A673 (cell line): ENCODE measurements around the gene ZNF316.

Source experiments
- CTCF ChIP-seq: fragments of 300-800, 200-600 bp; sonication (generic); conservative IDR thresholded peaks from 2 replicates; pipeline ENCODE4 v1.5.1; 2017; ENCODE audit warnings: low read depth, mild to moderate bottlenecking, antibody characterized with exemption, low read length, moderate library complexity, mixed read lengths
- EZH2 ChIP-seq: fragments of 200-600 bp; sonication (generic); IDR thresholded peaks from 2 replicates; pipeline ENCODE4 v1.6.1; 2017; ENCODE audit warnings: borderline replicate concordance, low read depth, mild to moderate bottlenecking, mixed read lengths, antibody characterized with exemption, low read length; ENCODE audit not compliant: poor library complexity, severe bottlenecking

GRCh38 chr7:6649241-6649961 lies 12.3 kb downstream of the ZNF316 start:
- TF ChIP-seq CTCF: no peak
- no peak for TF ChIP-seq EZH2
